ENCODE data around the gene PLXNA4. TPM values are rescaled to one million over a fixed set of nuclear protein-coding genes. Genes with fewer than 3 reads are reported as not detected.

The PLXNA4 gene
- polyA plus RNA-seq, 1 donor (not counting 4 experiments of a cell fraction or from before 2014, with no cell fraction given): 0.01 TPM

- H3K4me3 ChIP-seq (ENCODE audit: control insufficient read depth in 2 of 3, extremely low read depth in 1 of 3, insufficient read depth in 2 of 3, low read depth in 1 of 3, low read length in 3 of 3): no peak overlapping the region
- H3K79me2 ChIP-seq (ENCODE audit: control insufficient read depth, insufficient read depth, low read length): no peaks in the 10 kb centered on the region
- peaks cover 8% of the 10 kb centered on the region for H3K4me1 ChIP-seq (ENCODE audit: control insufficient read depth, extremely low read depth, insufficient read depth, low read length)
- peak overlapping the region; percentile 29 for H3K4me2 ChIP-seq (ENCODE audit: control insufficient read depth, extremely low read depth, insufficient read depth, low read depth, low read length)
- no peaks in the 10 kb centered on the region for H3K9me3 ChIP-seq (ENCODE audit: control insufficient read depth, low read depth, low read length)
- no peaks in the 10 kb centered on the region for H3K36me3 ChIP-seq (ENCODE audit: control insufficient read depth in 2 of 2, extremely low read depth in 1 of 2, insufficient read depth in 2 of 2, low read length in 2 of 2)
- no peak for DNase-seq (ENCODE audit: low read depth, low spot score)
- no peaks in the 10 kb centered on the region for H4K20me1 ChIP-seq (ENCODE audit: control insufficient read depth, extremely low read depth, insufficient read depth, low read length)
- H2AFZ ChIP-seq (ENCODE audit: control insufficient read depth, low read length): no peak overlapping the region
- H3K27me3 ChIP-seq (ENCODE audit: control insufficient read depth, extremely low read depth, insufficient read depth, low read length): peaks cover 6% of the 10 kb centered on the region
- FAIRE-seq: peak; percentile 49
- H3K27ac ChIP-seq (ENCODE audit: control insufficient read depth, insufficient read depth, low read length): no peak overlapping the region
- no peaks in the 10 kb centered on the region for H3K9me1 ChIP-seq (ENCODE audit: control insufficient read depth, extremely low read depth, insufficient read depth, low read length)
- H3K9ac ChIP-seq (ENCODE audit: control insufficient read depth, extremely low read depth, insufficient read depth, low read length): no peak overlapping the region
- dilution Hi-C loops (cut with MboI; ENCODE audit: extremely low pct_ligation_motif_present, low sequenced_read_pairs): no loop called here
- no peak for TF ChIP-seq EZH2 (IDR thresholded peaks at IDR 0.05; ENCODE audit: low read length)
- no peak for TF ChIP-seq CTCF (optimal IDR thresholded peaks at IDR 0.05 in 1 of 3, IDR thresholded peaks at IDR 0.05 in 1 of 3, conservative IDR thresholded peaks at IDR 0.05 in 1 of 3; ENCODE audit: extremely low read depth in 1 of 3, insufficient read depth in 2 of 3, low read length in 3 of 3)
Observed at GRCh38 chr7:132177708-132178401, 398.4 kb downstream of the PLXNA4 start.

- Histone ChIP-seq H3K36me3 (ENCODE audit: control insufficient read depth in 2 of 2, extremely low read depth in 1 of 2, insufficient read depth in 2 of 2, low read length in 2 of 2) (no peaks in the 10 kb centered on the region), H3K9me3 (ENCODE audit: control insufficient read depth, low read depth, low read length) (no peaks in the 10 kb centered on the region), H3K9me1 (ENCODE audit: control insufficient read depth, extremely low read depth, insufficient read depth, low read length) (no peaks in the 10 kb centered on the region), H3K79me2 (ENCODE audit: control insufficient read depth, insufficient read depth, low read length) (no peaks in the 10 kb centered on the region), H4K20me1 (ENCODE audit: control insufficient read depth, extremely low read depth, insufficient read depth, low read length) (no peaks in the 10 kb centered on the region), H2AFZ (ENCODE audit: control insufficient read depth, low read length) (no peak overlapping the region), H3K4me3 (ENCODE audit: control insufficient read depth in 2 of 3, extremely low read depth in 1 of 3, insufficient read depth in 2 of 3, low read depth in 1 of 3, low read length in 3 of 3) (no peak overlapping the region), H3K4me2 (ENCODE audit: control insufficient read depth, extremely low read depth, insufficient read depth, low read depth, low read length) (no peak overlapping the region), H3K4me1 (ENCODE audit: control insufficient read depth, extremely low read depth, insufficient read depth, low read length) (peaks cover 8% of the 10 kb centered on the region), H3K27ac (ENCODE audit: control insufficient read depth, insufficient read depth, low read length) (no peak overlapping the region), H3K27me3 (ENCODE audit: control insufficient read depth, extremely low read depth, insufficient read depth, low read length) (peaks cover 10% of the 10 kb centered on the region), H3K9ac (ENCODE audit: control insufficient read depth, extremely low read depth, insufficient read depth, low read length) (no peak overlapping the region)
- TF ChIP-seq CTCF (optimal IDR thresholded peaks at IDR 0.05 in 1 of 3, IDR thresholded peaks at IDR 0.05 in 1 of 3, conservative IDR thresholded peaks at IDR 0.05 in 1 of 3; ENCODE audit: extremely low read depth in 1 of 3, insufficient read depth in 2 of 3, low read length in 3 of 3) (no peak), EZH2 (IDR thresholded peaks at IDR 0.05; ENCODE audit: low read length) (no peak)
- dilution Hi-C loops (cut with MboI; ENCODE audit: extremely low pct_ligation_motif_present, low sequenced_read_pairs): no loop called here
- DNase-seq (ENCODE audit: low read depth, low spot score): no peak
- FAIRE-seq: no peak
Observed at GRCh38 chr7:132176719-132177118, 399.6 kb downstream of the PLXNA4 start.

Measured in keratinocyte (primary cell).